Measurements from ENCODE around the gene MAP4K1.
A peak's percentile ranks its signal among the peaks of the same experiment; 100 is the strongest.

Gene MAP4K1

DNA sequence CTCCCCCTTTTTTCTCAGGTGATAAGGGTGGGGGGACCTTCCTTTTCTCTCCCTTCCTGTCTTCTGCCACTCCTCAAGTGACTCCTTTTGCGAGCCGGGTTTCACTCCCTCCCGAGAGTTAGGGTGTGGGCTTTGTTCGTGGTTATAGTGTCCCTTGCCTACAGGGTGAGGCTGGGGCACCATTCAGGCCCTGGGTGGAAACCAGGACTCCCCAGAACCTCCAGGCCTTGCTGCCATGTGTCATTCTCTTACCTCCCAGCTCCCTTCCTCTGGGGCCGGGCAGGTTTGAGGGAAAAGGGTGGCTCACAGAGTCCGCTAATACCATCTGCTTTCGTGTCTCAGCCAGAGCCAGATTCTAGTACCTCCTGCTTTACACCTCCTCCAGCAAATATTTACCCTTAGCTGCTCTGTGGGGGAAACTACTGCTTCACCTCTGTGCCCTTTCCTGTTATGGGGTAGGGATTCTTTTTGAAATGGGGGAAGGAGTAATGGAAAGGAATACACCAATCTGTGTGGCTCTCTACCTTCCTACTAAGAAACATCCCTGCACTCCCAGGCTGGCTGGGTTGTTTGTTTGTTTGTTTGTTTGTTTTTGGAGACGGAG lies 32.5 kb upstream of the MAP4K1 start:
- no peak for DNase-seq (ENCODE audit: low read depth)
- TF ChIP-seq, protein P1, sequence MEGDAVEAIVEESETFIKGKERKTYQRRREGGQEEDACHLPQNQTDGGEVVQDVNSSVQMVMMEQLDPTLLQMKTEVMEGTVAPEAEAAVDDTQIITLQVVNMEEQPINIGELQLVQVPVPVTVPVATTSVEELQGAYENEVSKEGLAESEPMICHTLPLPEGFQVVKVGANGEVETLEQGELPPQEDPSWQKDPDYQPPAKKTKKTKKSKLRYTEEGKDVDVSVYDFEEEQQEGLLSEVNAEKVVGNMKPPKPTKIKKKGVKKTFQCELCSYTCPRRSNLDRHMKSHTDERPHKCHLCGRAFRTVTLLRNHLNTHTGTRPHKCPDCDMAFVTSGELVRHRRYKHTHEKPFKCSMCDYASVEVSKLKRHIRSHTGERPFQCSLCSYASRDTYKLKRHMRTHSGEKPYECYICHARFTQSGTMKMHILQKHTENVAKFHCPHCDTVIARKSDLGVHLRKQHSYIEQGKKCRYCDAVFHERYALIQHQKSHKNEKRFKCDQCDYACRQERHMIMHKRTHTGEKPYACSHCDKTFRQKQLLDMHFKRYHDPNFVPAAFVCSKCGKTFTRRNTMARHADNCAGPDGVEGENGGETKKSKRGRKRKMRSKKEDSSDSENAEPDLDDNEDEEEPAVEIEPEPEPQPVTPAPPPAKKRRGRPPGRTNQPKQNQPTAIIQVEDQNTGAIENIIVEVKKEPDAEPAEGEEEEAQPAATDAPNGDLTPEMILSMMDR (conservative IDR thresholded peaks at IDR 0.05; ENCODE audit: low read length) = no peak
- peak overlapping the region; percentile 96 for H3K4me3 ChIP-seq (ENCODE audit: low read length)

DNA sequence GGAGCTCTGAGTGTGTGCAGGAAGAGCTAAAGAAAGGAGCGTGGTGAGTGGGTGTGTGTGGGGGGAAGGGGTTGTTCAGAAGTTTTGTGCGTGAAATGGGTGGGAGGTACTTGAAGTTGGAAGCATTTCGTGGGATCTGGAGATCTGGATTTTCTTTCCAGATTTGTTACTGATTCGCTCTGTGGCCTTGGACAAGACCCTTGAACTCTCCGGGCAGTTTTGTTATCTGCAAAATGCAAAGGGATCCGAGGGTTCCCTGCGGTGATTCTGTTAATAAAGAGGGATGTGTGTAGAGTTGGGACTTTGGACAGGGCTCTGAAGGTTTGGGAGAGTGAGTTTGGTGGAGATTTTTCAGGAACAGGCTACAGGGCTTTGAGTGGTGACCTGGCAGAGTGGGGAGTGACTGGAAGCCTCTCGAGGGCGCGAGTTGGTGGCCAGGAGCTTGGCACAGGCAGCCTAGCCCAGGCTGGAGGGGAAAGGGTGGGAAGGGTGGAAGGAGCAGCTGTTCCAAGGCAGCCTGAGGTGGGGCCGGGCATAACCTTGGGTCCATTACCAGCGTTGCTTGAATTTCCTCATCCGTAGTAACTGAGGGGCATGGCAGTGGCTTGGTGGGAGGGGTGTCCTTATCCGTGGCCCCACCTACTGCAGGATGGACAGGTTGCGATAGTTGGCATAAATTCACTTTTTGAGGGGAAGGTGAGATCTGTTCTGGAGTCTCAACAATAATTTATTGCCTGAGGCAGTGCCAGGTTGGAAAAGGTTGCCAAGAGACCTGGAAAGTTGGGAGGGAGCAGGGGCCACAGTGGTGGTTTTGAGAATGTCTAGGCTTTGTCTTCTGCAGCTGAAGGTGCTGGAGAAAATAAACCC lies 31.8 kb upstream of the MAP4K1 start:
- no peak for DNase-seq (ENCODE audit: low read depth)
- TF ChIP-seq, protein P1 (conservative IDR thresholded peaks at IDR 0.05; ENCODE audit: low read length) = no peak
- peak overlapping the region; percentile 96 for H3K4me3 ChIP-seq (ENCODE audit: low read length)

DNA sequence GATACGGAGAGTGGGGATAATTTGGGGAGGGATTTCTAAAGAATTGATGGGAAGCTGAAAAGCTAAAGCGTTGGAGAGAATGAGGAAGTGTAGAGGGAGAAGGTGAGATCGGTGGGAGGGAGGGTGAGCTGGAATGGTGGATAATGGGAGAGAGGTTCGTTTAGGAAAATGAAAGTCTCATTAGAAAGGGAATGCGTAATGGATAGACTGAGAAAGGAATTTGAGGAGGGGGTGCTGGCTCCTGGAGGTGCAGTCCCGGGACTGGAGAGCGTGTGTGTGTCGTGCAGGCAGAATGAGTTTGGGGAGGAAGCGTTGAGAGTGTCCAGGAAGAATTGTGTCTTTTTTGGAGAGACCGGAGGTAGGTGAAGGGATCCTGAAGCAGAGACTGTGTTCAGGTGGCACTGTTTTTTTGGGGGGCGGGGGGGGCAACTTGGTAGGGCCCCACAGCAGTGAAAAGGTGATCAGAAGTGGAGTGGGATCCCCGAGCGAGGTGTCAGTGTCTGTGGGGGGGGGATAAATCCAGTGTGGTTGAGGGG lies 31.1 kb upstream of the MAP4K1 start:
- peak overlapping the region; percentile 96 for H3K4me3 ChIP-seq (ENCODE audit: low read length)
- DNase-seq (ENCODE audit: low read depth) = no peak
- TF ChIP-seq, protein P1 (conservative IDR thresholded peaks at IDR 0.05; ENCODE audit: low read length) = no peak

DNA sequence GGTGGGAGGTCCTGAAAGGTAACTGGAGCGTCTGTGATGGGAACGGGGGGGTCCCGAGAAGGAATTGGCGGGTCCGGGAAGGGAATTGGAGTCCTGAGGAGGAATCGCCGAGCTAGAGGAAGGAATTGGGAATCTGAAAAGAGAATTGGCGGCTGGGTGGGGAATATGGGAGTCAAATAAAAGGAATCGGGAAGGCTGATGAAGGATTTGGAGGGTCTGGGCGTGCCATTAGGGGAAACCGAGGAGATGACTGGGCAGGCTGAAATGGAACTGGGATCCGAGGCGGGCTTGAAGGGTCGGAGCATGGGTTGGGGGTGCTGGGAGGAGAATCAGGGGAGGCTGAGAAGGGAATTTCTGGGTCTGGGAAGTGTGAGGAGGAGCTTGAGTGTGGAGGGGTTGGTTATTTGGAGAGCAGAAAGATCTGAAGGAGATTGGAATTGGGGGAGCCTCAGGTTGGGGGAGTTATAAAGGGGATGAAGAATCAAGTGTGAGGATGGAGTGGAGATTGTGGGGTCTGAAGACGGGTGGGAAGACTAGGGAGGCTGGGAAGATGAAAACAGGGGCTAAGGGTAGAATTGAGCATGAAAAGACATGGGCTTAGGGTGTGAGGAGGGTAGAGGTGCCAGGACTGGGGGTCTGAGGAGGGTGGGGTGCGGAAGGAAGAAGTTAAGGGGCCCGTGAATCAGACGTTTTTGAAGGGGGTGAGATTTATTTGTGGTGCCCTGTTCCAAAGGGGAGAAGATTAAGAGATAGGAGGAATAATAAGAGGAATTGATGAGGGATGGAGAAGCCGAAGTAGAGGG lies 30.4 kb upstream of the MAP4K1 start:
- H3K4me3 ChIP-seq (ENCODE audit: low read length) = peak overlapping the region; percentile 96
- DNase-seq (ENCODE audit: low read depth) = no peak
- TF ChIP-seq, protein P1 (conservative IDR thresholded peaks at IDR 0.05; ENCODE audit: low read length) = no peak

DNA sequence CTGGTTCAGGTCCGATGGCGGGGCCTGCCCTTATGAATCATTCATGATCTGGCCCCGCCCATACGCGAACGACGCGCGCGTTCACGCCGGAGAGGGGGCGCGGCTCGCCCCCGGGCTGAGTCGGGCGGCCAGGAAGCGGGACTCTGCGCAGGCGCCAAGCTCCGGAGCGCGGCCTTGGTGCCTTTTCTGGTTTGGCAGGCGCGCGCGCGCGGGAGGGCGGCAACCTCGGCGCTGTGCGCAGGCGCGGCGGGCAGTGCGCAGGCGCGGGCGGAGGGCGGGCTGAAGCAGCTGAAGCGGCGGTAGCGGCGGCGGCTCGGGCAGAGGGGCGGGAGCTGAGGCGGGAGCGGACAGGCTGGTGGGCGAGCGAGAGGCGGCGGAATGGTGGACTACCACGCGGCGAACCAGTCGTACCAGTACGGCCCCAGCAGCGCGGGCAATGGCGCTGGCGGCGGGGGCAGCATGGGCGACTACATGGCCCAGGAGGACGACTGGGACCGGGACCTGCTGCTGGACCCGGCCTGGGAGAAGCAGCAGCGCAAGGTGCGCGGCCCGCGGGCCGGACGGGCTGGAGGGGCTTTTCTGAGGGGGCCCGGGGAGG lies 29.7 kb upstream of the MAP4K1 start, which contains the start of gene ACTN4:
Gene ACTN4, plus strand, starts transcription at position 282 of the 598 bp plus-strand sequence. Its CDS starts 97 bp downstream, at position 379.
- TF ChIP-seq, protein P1 (conservative IDR thresholded peaks at IDR 0.05; ENCODE audit: low read length) = no peak
- DNase-seq (ENCODE audit: low read depth) = peak; percentile 93
- H3K4me3 ChIP-seq (ENCODE audit: low read length) = peak within 1 kb of the TSS; percentile 96

DNA sequence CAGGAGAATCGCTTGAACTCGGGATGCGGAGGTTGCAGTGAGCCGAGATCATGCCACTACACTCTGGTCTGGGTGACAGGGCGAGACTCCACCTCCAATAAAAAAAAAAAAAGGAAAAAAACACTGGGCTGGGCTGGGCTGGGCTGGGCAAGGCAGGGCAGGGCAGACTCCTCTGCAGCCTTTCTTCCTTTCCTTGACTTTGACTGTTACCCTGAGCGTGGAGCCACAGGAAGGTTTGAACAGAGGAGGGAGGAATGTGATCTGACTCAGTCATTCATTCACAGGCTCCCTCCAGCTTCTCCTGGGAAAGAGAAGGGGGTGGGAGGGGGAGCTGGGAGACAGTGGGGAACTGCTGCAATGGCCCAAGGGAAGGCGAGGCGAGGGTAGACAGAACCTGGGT lies 27.0 kb upstream of the MAP4K1 start:
- no peak for DNase-seq (ENCODE audit: low read depth)
- no peak overlapping the region for H3K4me3 ChIP-seq (ENCODE audit: low read length)
- TF ChIP-seq, protein P1 (conservative IDR thresholded peaks at IDR 0.05; ENCODE audit: low read length) = no peak

Data from AG10803 (cell line).